Erythroblast (primary cell): ENCODE results near the gene ADCYAP1.

Source experiments
- GATA1 ChIP-seq: IDR thresholded peaks from 2 replicates; pipeline ENCODE4 v1.6.1; 2011; ENCODE audit warnings: low read depth, mild to moderate bottlenecking, control low read depth, low read length, moderate library complexity
- POLR2A ChIP-seq: IDR thresholded peaks from 2 replicates; pipeline ENCODE4 v1.6.1; 2011; ENCODE audit warnings: mild to moderate bottlenecking, low read length

DNA sequence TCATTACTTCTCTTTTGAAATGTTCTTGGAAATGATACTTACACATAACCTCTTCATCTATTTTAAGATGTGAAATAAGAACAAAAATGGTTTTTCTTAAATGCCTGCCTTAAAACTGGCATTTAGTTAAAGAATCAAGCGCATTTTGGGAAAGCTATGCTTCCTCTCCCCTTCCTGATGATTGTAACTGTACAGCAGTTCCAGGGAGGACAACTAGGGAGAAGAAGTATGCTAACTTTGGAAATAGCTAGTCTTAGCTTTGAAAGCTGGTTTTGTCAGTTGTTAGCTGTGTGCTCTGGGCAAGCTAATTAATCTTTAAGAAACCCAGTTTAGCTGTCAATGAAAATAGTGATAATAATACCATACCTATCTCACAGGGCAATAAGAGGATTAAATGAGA is 8.4 kb upstream of the ADCYAP1 start:
- TF ChIP-seq POLR2A (no peak), GATA1 (no peak)
